GM12865 (cell line): ENCODE results near the gene PKD1L1.

Experiments used
- DNase-seq: peaks from one replicate; pipeline ENCODE4 v3.0.0; 2010; ENCODE audit warnings: low read depth
- H3K4me3 ChIP-seq: 2 replicates; pipeline ENCODE4 v1.5.1; 2011; ENCODE audit warnings: mild to moderate bottlenecking, low read depth, low read length, control low read depth
- TF ChIP-seq, protein P1 (sequence below): IDR thresholded peaks from 2 replicates; pipeline ENCODE4 v1.5.1; 2011; ENCODE audit warnings: low read length, control low read depth, low read depth, inconsistent platforms; ENCODE audit not compliant: insufficient read depth; ENCODE audit errors: missing control alignments

PKD1L1 gene

DNA sequence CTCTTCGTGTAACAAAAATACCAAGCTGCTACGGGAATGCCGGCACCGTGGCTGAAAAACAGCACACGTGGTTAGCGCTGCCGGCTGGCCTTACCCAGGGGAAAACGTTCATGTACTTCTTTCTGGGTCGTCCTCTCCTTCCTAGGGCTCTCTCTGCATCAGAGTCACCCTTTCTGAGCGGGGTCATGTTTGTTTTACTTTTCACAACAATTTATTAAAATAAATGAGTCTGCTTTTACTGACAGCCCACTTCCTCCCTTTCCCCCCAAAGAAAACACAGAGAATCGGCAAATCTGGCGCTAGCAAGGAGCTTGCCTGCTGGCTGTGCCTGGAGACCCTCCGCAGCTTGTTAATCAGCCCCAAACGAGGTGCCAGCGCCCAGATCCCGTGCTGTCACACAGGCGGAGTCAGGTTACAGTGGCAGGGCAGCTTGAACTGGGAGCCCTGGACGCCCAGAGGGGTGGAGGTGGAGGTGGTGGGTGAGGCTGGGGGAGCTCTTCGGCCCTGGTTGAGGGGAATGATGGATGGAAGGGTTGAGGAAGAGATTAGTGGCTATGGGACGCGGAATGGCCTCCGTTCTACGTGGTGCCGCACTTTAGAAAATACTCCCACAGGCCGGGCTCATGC, 204.2 kb downstream of the PKD1L1 start:
- no peak for DNase-seq
- H3K4me3 ChIP-seq, result no peak overlapping the region
- TF ChIP-seq, protein P1, sequence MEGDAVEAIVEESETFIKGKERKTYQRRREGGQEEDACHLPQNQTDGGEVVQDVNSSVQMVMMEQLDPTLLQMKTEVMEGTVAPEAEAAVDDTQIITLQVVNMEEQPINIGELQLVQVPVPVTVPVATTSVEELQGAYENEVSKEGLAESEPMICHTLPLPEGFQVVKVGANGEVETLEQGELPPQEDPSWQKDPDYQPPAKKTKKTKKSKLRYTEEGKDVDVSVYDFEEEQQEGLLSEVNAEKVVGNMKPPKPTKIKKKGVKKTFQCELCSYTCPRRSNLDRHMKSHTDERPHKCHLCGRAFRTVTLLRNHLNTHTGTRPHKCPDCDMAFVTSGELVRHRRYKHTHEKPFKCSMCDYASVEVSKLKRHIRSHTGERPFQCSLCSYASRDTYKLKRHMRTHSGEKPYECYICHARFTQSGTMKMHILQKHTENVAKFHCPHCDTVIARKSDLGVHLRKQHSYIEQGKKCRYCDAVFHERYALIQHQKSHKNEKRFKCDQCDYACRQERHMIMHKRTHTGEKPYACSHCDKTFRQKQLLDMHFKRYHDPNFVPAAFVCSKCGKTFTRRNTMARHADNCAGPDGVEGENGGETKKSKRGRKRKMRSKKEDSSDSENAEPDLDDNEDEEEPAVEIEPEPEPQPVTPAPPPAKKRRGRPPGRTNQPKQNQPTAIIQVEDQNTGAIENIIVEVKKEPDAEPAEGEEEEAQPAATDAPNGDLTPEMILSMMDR, result no peak

DNA sequence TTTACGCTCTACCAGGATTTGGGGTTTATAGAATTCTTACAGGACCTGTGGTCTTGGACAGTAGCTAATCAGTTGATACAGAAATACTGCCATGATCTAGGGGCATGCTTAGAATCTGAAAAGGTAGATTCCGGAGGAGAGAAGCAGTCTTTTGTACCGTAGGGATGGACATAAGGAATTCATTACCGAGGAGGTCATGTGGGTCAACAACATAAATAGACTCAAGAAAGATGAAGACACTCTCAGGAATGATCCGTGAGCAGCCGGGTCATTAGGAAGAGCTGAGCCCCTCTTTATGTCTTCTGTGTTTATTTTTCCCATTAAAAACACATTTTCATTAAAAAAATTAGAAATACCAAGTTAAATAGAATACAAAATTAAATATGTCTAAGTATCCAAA, 206.3 kb downstream of the PKD1L1 start:
- no peak overlapping the region for H3K4me3 ChIP-seq
- DNase-seq, result no peak
- TF ChIP-seq, protein P1, result no peak

DNA sequence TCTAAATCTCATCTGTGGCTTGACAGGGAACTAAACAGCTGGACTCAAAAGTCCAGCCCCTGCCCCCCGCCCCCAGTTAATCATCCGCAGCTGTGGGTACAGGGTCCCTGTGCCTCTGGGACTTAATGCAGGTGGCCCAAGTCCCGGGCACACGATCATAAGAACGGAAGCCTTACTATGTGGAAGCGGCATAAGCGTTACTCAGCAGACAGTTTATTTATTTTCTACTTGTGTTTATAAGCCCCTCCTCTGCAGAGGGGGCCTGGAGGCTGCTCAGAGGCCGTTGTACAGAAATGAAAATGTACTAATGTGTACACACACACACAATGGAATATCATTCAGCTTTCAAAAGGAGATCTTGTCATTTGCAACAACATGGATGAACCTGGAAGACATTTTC, 208.4 kb downstream of the PKD1L1 start:
- no peak overlapping the region for H3K4me3 ChIP-seq
- TF ChIP-seq, protein P1, result no peak
- no peak for DNase-seq

DNA sequence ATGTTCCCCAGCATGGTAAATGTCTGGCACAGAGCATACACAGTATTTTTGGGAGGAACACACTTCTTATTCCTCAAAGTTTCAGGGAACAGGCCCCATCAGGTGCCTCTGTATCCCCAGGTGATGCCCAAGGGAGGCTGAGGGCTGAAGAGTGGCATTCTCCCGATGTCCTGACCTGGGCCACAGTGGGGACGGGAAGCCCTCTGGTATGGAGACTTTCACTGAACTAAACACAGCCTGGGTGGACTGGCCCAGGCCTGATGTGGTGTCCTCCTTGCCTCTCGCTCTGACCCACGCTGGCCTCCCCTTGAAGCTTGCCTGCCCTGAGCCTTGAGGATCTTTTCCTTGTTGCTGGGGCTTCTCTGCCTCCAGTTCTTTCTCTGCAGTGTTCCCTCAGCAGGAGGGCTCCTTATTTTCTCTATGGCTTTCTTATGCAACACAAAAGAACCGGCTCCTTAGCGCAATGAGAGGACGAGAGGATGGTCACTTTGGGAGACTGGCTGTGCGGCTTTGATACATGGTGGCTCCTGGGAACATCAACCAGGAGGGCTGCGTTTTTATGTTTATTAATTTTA, 208.9 kb downstream of the PKD1L1 start:
- H3K4me3 ChIP-seq, result no peak overlapping the region
- TF ChIP-seq, protein P1, result no peak
- no peak for DNase-seq

DNA sequence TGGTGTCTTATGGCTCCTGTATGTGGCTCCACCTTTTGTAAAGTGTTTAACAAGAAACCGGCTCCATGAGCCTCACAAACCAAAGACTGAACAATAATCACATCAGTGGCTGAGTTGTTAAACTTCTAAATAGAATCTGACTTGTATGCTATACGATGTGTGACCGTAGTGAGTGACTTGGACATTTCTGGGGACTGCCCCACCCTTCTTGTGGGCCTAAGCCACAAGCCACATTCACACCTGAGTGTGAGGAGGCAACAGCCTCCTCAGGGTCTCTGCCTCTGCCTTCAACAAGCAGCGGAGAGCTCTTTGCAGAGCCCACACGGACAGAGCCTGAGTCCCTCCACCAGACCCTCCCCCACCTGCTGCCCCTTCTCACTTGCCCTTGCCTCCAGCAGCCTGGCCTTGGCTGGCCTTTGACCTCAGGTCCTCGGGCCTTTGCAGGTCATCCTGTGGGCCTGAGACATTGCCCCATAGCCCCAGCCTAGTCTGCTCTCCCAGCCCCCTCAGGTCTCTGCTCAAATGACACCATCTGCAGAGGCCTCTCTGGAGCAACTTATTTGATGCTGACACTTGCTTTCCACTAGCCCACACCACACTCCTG, 209.6 kb downstream of the PKD1L1 start:
- TF ChIP-seq, protein P1, result no peak
- DNase-seq, result peak; percentile 72
- H3K4me3 ChIP-seq, result no peak overlapping the region

DNA sequence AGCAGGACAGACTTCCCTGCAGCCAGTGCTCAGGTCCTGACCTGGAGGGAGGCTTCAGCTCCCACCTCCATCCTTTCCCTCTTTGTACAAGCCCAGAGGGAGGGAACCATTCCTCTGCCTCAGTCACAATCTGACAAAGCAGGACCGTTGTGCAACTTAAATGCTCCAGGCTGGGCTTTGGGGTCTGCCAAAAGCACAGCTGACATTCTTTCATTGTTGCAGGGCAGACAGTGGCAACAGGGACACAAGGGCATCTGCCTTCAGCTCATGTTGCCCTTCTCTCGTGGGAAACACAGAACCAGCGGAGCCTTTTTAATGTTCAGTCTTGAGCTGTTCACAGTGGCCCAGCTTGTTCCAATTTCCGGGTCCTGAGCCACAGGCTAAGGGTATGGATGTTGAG, 210.7 kb downstream of the PKD1L1 start:
- DNase-seq, result no peak
- TF ChIP-seq, protein P1, result no peak
- H3K4me3 ChIP-seq, result no peak overlapping the region
